DND-41 (cell line): Measurements from ENCODE around the gene TLR5.

Source experiments
- ATAC-seq: fragments of 200-7000 bp; cut with Tn5 transposase; 3 replicates; pipeline ENCODE4 v1.9.1; 2021; ENCODE audit warnings: low read depth; ENCODE audit not compliant: insufficient read depth
- DNase-seq: peaks from one replicate; pipeline ENCODE4 v3.0.0-alpha.2; 2020
- H2AFZ ChIP-seq: 2 replicates; pipeline ENCODE4 v1.6.0; 2012; ENCODE audit warnings: low read depth, low read length
- H3K27ac ChIP-seq: 2 replicates; pipeline ENCODE4 v1.5.1; 2012; ENCODE audit warnings: low read length, inconsistent platforms
- H3K27me3 ChIP-seq: fragments of 200-600 bp; sonication (generic); 2 replicates; pipeline ENCODE4 v1.6.0; 2012; ENCODE audit warnings: low read length, mild to moderate bottlenecking, inconsistent platforms; ENCODE audit not compliant: insufficient read depth, poor library complexity
- H3K36me3 ChIP-seq: 2 replicates; pipeline ENCODE4 v1.5.1; 2012; ENCODE audit warnings: low read length, inconsistent platforms; ENCODE audit not compliant: insufficient read depth
- H3K4me1 ChIP-seq: 2 replicates; pipeline ENCODE4 v1.5.1; 2012; ENCODE audit warnings: mild to moderate bottlenecking, low read length; ENCODE audit not compliant: insufficient read depth
- H3K4me2 ChIP-seq: 2 replicates; pipeline ENCODE4 v1.6.0; 2012; ENCODE audit warnings: mild to moderate bottlenecking, moderate library complexity, low read length, inconsistent platforms; ENCODE audit not compliant: insufficient read depth
- H3K4me3 ChIP-seq, 2 experiments: fragments of 200-600 bp in 1 of 2; shearing (Covaris generic) in 1 of 2; 2 replicates each; pipeline ENCODE4 v1.5.1; 2012 to 2016; ENCODE audit warnings: inconsistent platforms in 2 of 2, low read length in 2 of 2, mild to moderate bottlenecking in 2 of 2, low read depth in 1 of 2, moderate library complexity in 1 of 2
- H3K79me2 ChIP-seq: 2 replicates; pipeline ENCODE4 v1.6.0; 2012; ENCODE audit warnings: low read length, inconsistent platforms; ENCODE audit not compliant: insufficient read depth
- H3K9ac ChIP-seq: 2 replicates; pipeline ENCODE4 v1.6.0; 2012; ENCODE audit warnings: low read depth, mild to moderate bottlenecking, inconsistent platforms, low read length, moderate library complexity
- H3K9me3 ChIP-seq: 2 replicates; pipeline ENCODE4 v1.5.1; 2012; ENCODE audit warnings: low read length, moderate library complexity, mild to moderate bottlenecking, inconsistent platforms; ENCODE audit not compliant: insufficient read depth, severe bottlenecking
- H4K20me1 ChIP-seq: 2 replicates; pipeline ENCODE4 v1.6.0; 2012; ENCODE audit warnings: low read length; ENCODE audit not compliant: insufficient read depth
- EZH2 ChIP-seq: IDR thresholded peaks from 3 replicates; pipeline ENCODE4 v1.6.1; 2012; ENCODE audit warnings: borderline replicate concordance, low read depth, mild to moderate bottlenecking, moderate library complexity, low read length, inconsistent platforms; ENCODE audit not compliant: severe bottlenecking
- TF ChIP-seq, protein P1 (sequence below): IDR thresholded peaks from 2 replicates; pipeline ENCODE4 v1.5.1; 2012; ENCODE audit warnings: borderline replicate concordance, low read length, moderate library complexity, mild to moderate bottlenecking; ENCODE audit not compliant: poor library complexity, severe bottlenecking; ENCODE audit errors: extremely low read depth

Gene TLR5

DNA sequence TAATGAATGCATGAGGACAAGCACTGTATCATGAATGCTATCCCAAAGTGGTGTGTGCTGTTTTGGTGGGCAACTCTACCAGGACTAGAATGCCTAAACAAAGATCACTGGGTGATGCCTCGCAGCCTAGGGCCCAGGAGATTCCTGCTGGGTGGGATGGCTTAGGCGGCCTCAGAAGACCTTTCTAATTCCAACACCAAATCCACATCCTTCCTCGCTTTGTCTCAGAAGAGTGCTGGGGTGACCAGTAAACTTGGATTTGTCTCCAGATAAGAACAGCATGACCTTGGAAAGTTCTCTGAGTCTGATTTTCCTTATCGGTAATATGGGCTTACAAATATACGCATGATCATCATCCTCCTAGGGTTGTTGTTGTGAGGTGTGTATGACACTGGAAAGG lies 76.6 kb downstream of the TLR5 start:
- no peak for ATAC-seq
- Histone ChIP-seq H3K27ac (no peak overlapping the region), H3K9ac (no peak overlapping the region), H2AFZ (no peak overlapping the region), H3K4me2 (no peak overlapping the region), H3K27me3 (no peaks in the 10 kb centered on the region), H3K4me3 (no peak overlapping the region), H3K36me3 (no peaks in the 10 kb centered on the region), H4K20me1 (no peaks in the 10 kb centered on the region), H3K4me1 (no peaks in the 10 kb centered on the region), H3K9me3 (no peaks in the 10 kb centered on the region), H3K79me2 (no peaks in the 10 kb centered on the region)
- TF ChIP-seq, protein P1, sequence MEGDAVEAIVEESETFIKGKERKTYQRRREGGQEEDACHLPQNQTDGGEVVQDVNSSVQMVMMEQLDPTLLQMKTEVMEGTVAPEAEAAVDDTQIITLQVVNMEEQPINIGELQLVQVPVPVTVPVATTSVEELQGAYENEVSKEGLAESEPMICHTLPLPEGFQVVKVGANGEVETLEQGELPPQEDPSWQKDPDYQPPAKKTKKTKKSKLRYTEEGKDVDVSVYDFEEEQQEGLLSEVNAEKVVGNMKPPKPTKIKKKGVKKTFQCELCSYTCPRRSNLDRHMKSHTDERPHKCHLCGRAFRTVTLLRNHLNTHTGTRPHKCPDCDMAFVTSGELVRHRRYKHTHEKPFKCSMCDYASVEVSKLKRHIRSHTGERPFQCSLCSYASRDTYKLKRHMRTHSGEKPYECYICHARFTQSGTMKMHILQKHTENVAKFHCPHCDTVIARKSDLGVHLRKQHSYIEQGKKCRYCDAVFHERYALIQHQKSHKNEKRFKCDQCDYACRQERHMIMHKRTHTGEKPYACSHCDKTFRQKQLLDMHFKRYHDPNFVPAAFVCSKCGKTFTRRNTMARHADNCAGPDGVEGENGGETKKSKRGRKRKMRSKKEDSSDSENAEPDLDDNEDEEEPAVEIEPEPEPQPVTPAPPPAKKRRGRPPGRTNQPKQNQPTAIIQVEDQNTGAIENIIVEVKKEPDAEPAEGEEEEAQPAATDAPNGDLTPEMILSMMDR = no peak
- no peak for TF ChIP-seq EZH2
- no peak for DNase-seq

DNA sequence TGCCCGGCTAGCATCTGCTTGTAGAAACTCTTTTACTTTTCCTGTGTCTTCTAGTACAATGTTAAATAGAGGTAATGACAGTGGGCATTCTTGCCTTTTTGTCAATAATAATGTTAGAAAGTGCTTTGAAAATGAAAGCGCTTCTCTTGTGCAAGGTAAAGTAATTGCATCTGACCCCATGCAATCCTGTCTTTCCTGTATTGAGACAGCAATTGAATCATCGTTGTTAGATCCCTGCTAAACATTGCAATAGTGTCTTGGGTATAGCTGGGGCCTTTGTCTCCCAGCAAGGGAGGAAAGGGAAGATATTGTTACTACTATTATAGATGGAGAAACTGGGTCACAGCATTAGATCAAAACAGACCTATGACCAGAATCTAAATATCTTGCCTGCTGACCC lies 80.9 kb downstream of the TLR5 start:
- DNase-seq = no peak
- no peak overlapping the region for H2AFZ ChIP-seq
- H3K27ac ChIP-seq = no peak overlapping the region
- TF ChIP-seq, protein P1 = no peak
- no peak for TF ChIP-seq EZH2
- H4K20me1 ChIP-seq = no peaks in the 10 kb centered on the region
- H3K27me3 ChIP-seq = no peaks in the 10 kb centered on the region
- H3K9me3 ChIP-seq = no peaks in the 10 kb centered on the region
- H3K9ac ChIP-seq = no peak overlapping the region
- no peak for ATAC-seq
- H3K4me2 ChIP-seq = no peak overlapping the region
- H3K79me2 ChIP-seq = no peaks in the 10 kb centered on the region
- no peak overlapping the region for H3K4me3 ChIP-seq
- H3K4me1 ChIP-seq = no peaks in the 10 kb centered on the region
- no peaks in the 10 kb centered on the region for H3K36me3 ChIP-seq

DNA sequence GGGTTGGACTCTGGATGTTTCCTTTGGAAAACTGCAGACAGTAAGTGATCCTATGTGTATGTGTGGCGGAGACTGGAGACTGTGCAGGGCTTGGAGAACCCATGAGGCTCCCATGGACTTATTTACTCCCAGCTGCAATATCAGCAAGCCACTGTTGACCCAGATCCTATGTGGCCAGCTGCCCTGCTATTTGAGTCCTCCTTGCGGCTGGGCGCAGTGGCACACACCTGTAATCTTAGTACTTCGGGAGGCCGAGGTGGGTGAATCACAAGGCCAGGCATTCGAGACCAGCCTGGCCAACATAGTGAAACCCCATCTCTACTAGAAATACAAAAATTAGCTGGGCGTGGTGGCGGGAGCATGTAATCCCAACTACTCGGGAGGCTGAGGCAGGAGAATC lies 83.5 kb downstream of the TLR5 start:
- H3K4me2 ChIP-seq = no peak overlapping the region
- H2AFZ ChIP-seq = no peak overlapping the region
- no peaks in the 10 kb centered on the region for H3K27me3 ChIP-seq
- DNase-seq (no peak), ATAC-seq (no peak)
- no peak overlapping the region for H3K4me3 ChIP-seq
- no peak overlapping the region for H3K9ac ChIP-seq
- no peaks in the 10 kb centered on the region for H3K36me3 ChIP-seq
- no peaks in the 10 kb centered on the region for H3K9me3 ChIP-seq
- H3K79me2 ChIP-seq = no peaks in the 10 kb centered on the region
- H3K4me1 ChIP-seq = no peaks in the 10 kb centered on the region
- TF ChIP-seq, protein P1 = no peak
- TF ChIP-seq EZH2 = no peak
- no peaks in the 10 kb centered on the region for H4K20me1 ChIP-seq
- H3K27ac ChIP-seq = no peak overlapping the region
